Pulmonary artery endothelial cell (primary cell): Measurements from ENCODE around the gene CPPED1. TPM values are rescaled to one million over a fixed set of nuclear protein-coding genes. Genes with fewer than 3 reads are reported as not detected.

ENCODE experiments used
- DNase-seq: peaks from one replicate; pipeline ENCODE4 v3.0.0-alpha.2; 2011; ENCODE audit warnings: low read depth, low spot score
- total RNA-seq: library from RNA; depleted of rRNA; stranded (reverse); fragments of >200 nt; gene quantifications from 2 replicates; pipeline ENCODE4 v1.2.3, GENCODE V29; 2014

CPPED1 gene
- total RNA-seq, 1 donor from 2014 or later, result 31.4 TPM

DNA sequence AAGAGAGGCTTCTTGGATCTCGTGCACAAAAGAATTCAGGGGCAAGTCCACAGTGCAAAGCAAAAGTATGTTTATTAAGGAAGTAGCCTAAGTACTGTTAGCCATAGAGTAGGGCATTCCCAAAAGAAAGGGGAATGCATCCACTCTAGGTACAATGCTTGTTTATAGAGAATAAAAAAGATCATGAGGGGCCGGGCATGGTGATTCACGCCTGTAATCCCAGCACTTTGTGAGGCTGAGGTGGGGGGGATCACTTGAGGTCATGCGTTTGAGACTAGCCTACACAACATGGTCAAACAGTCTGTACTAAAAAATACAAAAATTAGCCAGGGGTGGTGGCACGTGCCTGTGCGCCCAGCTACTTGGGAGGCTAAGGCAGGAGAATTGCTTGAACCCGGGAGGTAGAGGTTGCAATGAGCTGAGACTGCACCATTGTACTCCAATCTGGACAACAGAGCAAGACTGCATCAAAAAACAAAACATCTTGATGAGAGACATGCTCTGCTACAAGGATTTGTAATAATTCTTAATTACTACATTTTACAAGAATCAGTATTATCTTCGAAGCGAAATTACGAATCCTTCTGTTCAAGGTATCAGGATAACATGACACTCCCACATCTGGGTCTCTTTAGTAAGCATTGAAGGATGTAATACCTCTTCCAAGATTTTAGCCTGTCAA lies 191.6 kb downstream of the CPPED1 start:
- no peak for DNase-seq

DNA sequence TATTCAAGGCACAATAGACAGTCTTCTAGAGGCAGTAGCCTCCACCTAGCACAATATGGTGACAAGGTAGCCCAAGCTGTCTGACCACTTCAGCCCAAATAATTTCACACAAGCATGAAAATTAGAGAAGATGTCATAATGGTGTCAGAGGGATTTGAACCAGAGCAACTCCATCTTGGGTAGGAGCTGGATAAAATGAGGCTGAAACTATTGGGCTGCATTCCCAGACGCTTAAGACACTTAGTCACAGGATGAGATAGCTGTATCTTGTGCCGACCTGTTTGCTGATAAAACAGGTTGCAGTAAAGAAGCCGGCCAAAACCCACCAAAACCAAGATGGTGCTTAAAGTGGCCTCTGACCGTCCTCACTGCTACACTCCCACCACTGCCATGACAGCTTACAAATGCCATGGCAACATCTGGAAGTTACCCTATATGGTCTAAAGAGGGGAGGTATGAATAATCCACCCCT lies 192.6 kb downstream of the CPPED1 start:
- DNase-seq, result no peak

DNA sequence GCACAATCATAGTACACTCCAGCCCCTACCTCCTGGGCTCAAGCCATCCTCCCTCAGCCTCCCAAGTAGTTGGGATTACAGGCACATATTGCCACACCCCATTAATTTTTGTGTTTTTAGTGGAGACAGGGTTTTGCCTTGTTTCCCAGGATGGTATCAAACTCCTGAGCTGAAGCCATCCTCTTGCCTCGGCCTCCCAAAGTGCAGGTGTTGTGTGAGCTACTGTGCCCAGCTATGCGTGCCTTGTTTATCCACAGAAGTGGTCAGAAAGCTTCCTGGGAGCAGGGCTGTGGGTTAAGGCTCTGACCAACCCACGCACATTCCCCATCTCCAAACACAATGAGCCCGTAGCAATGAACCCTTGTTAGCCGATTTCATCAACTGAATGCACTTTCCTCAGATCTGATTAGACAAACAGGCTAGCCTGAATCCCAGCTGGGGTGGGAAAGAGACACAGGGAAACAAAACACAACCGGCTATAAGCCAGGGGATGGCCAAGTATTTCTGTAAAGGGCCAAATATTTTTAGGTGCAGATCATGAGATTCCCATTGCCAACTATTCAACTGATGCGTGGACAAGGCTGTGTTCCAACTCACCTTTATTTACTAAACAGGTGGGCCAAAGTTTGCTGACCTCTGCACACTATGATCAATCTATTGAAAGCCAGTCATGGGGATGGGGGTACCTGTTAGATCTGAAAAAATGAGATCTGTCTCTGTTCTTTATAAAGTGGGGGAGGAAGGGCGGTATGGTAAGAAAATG lies 193.6 kb downstream of the CPPED1 start:
- DNase-seq, result no peak

Other genes starting within 250 kb of the CPPED1 start
- not detected in 2 replicates for gene SHISA9, start 97.7 kb upstream of the CPPED1 start, total RNA-seq